Measurements from ENCODE around the gene FHIT. TPM values are rescaled to one million over a fixed set of nuclear protein-coding genes. Genes with fewer than 3 reads are reported as not detected.

The FHIT gene
- total and polyA plus RNA-seq, 2 donors from 2014 or later: 20.2 to 61.2 TPM

GRCh38 chr3:61237858-61238257 lies 13.4 kb downstream of the FHIT start:
- Histone ChIP-seq H3K27me3 (ENCODE audit: control insufficient read depth, insufficient read depth, low read length) (no peaks in the 10 kb centered on the region), H3K4me3 (ENCODE audit: low read length in 3 of 3) (no peak overlapping the region), H3K36me3 (ENCODE audit: control insufficient read depth in 2 of 3, insufficient read depth in 3 of 3, low read length in 3 of 3) (no peaks in the 10 kb centered on the region), H3K9ac (ENCODE audit: low read length in 3 of 3) (no peak overlapping the region), H3K9me3 (ENCODE audit: control insufficient read depth in 2 of 3, insufficient read depth in 1 of 3, low read length in 3 of 3) (no peaks in the 10 kb centered on the region), H3K4me1 (ENCODE audit: control insufficient read depth in 2 of 3, insufficient read depth in 2 of 3, low read depth in 1 of 3, low read length in 3 of 3) (peaks cover 0 to 5% (median 2%) of the 10 kb centered on the region in 3 donors), H3K27ac (ENCODE audit: low read depth in 2 of 2, low read length in 2 of 2) (no peak overlapping the region)
- no peak for FAIRE-seq
- no peak for DNase-seq
- intact Hi-C loops (cut with DNase I): no loop called here
- TF ChIP-seq CTCF (IDR thresholded peaks at IDR 0.05; ENCODE audit: borderline replicate concordance, extremely low read depth, insufficient read depth): no peak

- no peak for TF ChIP-seq CTCF (IDR thresholded peaks at IDR 0.05; ENCODE audit: borderline replicate concordance, extremely low read depth, insufficient read depth)
- FAIRE-seq (no peak), DNase-seq (no peak)
- no peak overlapping the region for H3K4me3 ChIP-seq (ENCODE audit: low read length in 3 of 3)
- no peaks in the 10 kb centered on the region for H3K27me3 ChIP-seq (ENCODE audit: control insufficient read depth, insufficient read depth, low read length)
- intact Hi-C loops (cut with DNase I): no loop called here
- H3K36me3 ChIP-seq (ENCODE audit: control insufficient read depth in 2 of 3, insufficient read depth in 3 of 3, low read length in 3 of 3): no peaks in the 10 kb centered on the region
- H3K9me3 ChIP-seq (ENCODE audit: control insufficient read depth in 2 of 3, insufficient read depth in 1 of 3, low read length in 3 of 3): no peaks in the 10 kb centered on the region
- H3K27ac ChIP-seq (ENCODE audit: low read depth in 2 of 2, low read length in 2 of 2): no peak overlapping the region
- no peak overlapping the region for H3K9ac ChIP-seq (ENCODE audit: low read length in 3 of 3)
- peaks cover 0 to 5% (median 2%) of the 10 kb centered on the region in 3 donors for H3K4me1 ChIP-seq (ENCODE audit: control insufficient read depth in 2 of 3, insufficient read depth in 2 of 3, low read depth in 1 of 3, low read length in 3 of 3)
Observed at GRCh38 chr3:61236556-61236955, 14.7 kb downstream of the FHIT start.

- Histone ChIP-seq H3K4me3 (ENCODE audit: low read length in 3 of 3) (no peak overlapping the region), H3K4me1 (ENCODE audit: control insufficient read depth in 2 of 3, insufficient read depth in 2 of 3, low read depth in 1 of 3, low read length in 3 of 3) (no peaks in the 10 kb centered on the region), H3K27ac (ENCODE audit: low read depth in 2 of 2, low read length in 2 of 2) (no peak overlapping the region), H3K9me3 (ENCODE audit: control insufficient read depth in 2 of 3, insufficient read depth in 1 of 3, low read length in 3 of 3) (no peaks in the 10 kb centered on the region), H3K27me3 (ENCODE audit: control insufficient read depth, insufficient read depth, low read length) (no peaks in the 10 kb centered on the region), H3K36me3 (ENCODE audit: control insufficient read depth in 2 of 3, insufficient read depth in 3 of 3, low read length in 3 of 3) (no peaks in the 10 kb centered on the region), H3K9ac (ENCODE audit: low read length in 3 of 3) (no peak overlapping the region)
- intact Hi-C loops (cut with DNase I): no loop called here
- peak in 2 of 5 donors; percentile 39 to 48 for DNase-seq
- TF ChIP-seq CTCF (IDR thresholded peaks at IDR 0.05; ENCODE audit: borderline replicate concordance, extremely low read depth, insufficient read depth): no peak
- no peak for FAIRE-seq
Observed at GRCh38 chr3:61233746-61234145, 17.5 kb downstream of the FHIT start.

- H3K36me3 ChIP-seq (ENCODE audit: control insufficient read depth in 2 of 3, insufficient read depth in 3 of 3, low read length in 3 of 3): no peaks in the 10 kb centered on the region
- FAIRE-seq: no peak
- no peak overlapping the region for H3K9ac ChIP-seq (ENCODE audit: low read length in 3 of 3)
- no peak overlapping the region for H3K27ac ChIP-seq (ENCODE audit: low read depth in 2 of 2, low read length in 2 of 2)
- H3K27me3 ChIP-seq (ENCODE audit: control insufficient read depth, insufficient read depth, low read length): no peaks in the 10 kb centered on the region
- no peaks in the 10 kb centered on the region for H3K4me1 ChIP-seq (ENCODE audit: control insufficient read depth in 2 of 3, insufficient read depth in 2 of 3, low read depth in 1 of 3, low read length in 3 of 3)
- H3K9me3 ChIP-seq (ENCODE audit: control insufficient read depth in 2 of 3, insufficient read depth in 1 of 3, low read length in 3 of 3): no peaks in the 10 kb centered on the region
- DNase-seq: no peak
- TF ChIP-seq CTCF (IDR thresholded peaks at IDR 0.05; ENCODE audit: borderline replicate concordance, extremely low read depth, insufficient read depth): no peak
- no peak overlapping the region for H3K4me3 ChIP-seq (ENCODE audit: low read length in 3 of 3)
- intact Hi-C loops (cut with DNase I): no loop called here
Observed at GRCh38 chr3:61231693-61232092, 19.6 kb downstream of the FHIT start.

All from kidney (tissue), 14 donors.